K562 (cell line): Measurements from ENCODE around the gene MTARC2. TPM values are rescaled to one million over a fixed set of nuclear protein-coding genes. Genes with fewer than 3 reads are reported as not detected.

Experiments used
- ARID3B ChIP-seq: fragments of 250-450 bp; sonication (Bioruptor Pico); IDR thresholded peaks from 2 replicates; pipeline ENCODE4 v1.4.0; 2020; ENCODE audit warnings: borderline replicate concordance
- BHLHE40 ChIP-seq: IDR thresholded peaks from 2 replicates; pipeline ENCODE4 v1.6.1; 2011; ENCODE audit warnings: low read length, improper control_type of control experiment
- BRF1 ChIP-seq: IDR thresholded peaks from 3 replicates; pipeline ENCODE4 v1.6.1; 2011; ENCODE audit warnings: borderline replicate concordance, mild to moderate bottlenecking; ENCODE audit not compliant: insufficient read length; ENCODE audit errors: extremely low read depth
- CBX1 ChIP-seq: sonication (generic); IDR thresholded peaks from 2 replicates; pipeline ENCODE4 v1.6.1; 2016; ENCODE audit warnings: antibody characterized with exemption, low read depth, mild to moderate bottlenecking
- FOXM1 ChIP-seq, 2 experiments: fragments of 450-650 bp in 1 of 2; sonication (generic) in 1 of 2; formaldehyde crosslinking in 1 of 2; IDR thresholded peaks; 2 replicates each; pipeline versions ENCODE4 v1.6.1 to v1.9.0; 2017 to 2022; ENCODE audit warnings: low read depth in 2 of 2, mild to moderate bottlenecking in 2 of 2, missing genetic modification reagents in 1 of 2, moderate library complexity in 1 of 2
- MBD2 ChIP-seq: sonication (generic); IDR thresholded peaks from 2 replicates; pipeline ENCODE4 v1.6.1; 2016; ENCODE audit warnings: low read depth, borderline replicate concordance
- NCOA6 ChIP-seq: fragments of 450-650 bp; IDR thresholded peaks from 2 replicates; pipeline ENCODE4 v1.6.1; 2017; ENCODE audit warnings: mild to moderate bottlenecking
- NEUROD1 ChIP-seq: fragments of 150-350 bp; IDR thresholded peaks from 2 replicates; pipeline ENCODE4 v1.6.1; 2014; ENCODE audit warnings: borderline replicate concordance, low read length, low read depth; ENCODE audit not compliant: partially characterized antibody
- PHB ChIP-seq: fragments of 250-450 bp; sonication (Bioruptor Pico); IDR thresholded peaks from 2 replicates; pipeline ENCODE4 v1.5.0; 2021
- RBM25 ChIP-seq: fragments of 200-400 bp; formaldehyde crosslinking; IDR thresholded peaks from 2 replicates; pipeline ENCODE4 v1.6.1; 2018; ENCODE audit warnings: low read length, low read depth, moderate library complexity; ENCODE audit not compliant: severe bottlenecking
- RFX1 ChIP-seq: fragments of 450-650 bp; IDR thresholded peaks from 2 replicates; pipeline ENCODE4 v1.6.1; 2016; ENCODE audit warnings: mild to moderate bottlenecking, moderate library complexity
- ZFP30 ChIP-seq: fragments of 250-450 bp; sonication (Bioruptor Pico); IDR thresholded peaks from 2 replicates; pipeline ENCODE4 v1.8.0; 2022; ENCODE audit warnings: moderate library complexity, mild to moderate bottlenecking, inconsistent platforms, borderline replicate concordance
- ZFP36 ChIP-seq: fragments of 150-350 bp; IDR thresholded peaks from 2 replicates; pipeline ENCODE4 v1.6.1; 2018; ENCODE audit warnings: low read length, low read depth; ENCODE audit not compliant: partially characterized antibody
- ZNF140 ChIP-seq: fragments of 250-450 bp; sonication (Bioruptor Pico); IDR thresholded peaks from 2 replicates; pipeline ENCODE4 v1.8.0; 2021; ENCODE audit warnings: moderate library complexity, mild to moderate bottlenecking, inconsistent platforms
- ZNF316 ChIP-seq: fragments of 450-650 bp; IDR thresholded peaks from 2 replicates; pipeline ENCODE4 v1.6.1; 2016
- ZNF639 ChIP-seq, 2 experiments: fragments of 200-800 bp in 1 of 2; sonication (Bioruptor generic) in 1 of 2; sonication (generic) in 1 of 2; formaldehyde crosslinking in 1 of 2; IDR thresholded peaks in 1 of 2; conservative IDR thresholded peaks in 1 of 2; 2 replicates each; pipeline versions ENCODE4 v1.5.0 to v1.6.1; 2016 to 2020; ENCODE audit warnings: missing compliant biosample characterization in 1 of 2, missing genetic modification characterization in 1 of 2, missing genetic modification reagents in 1 of 2
- ZNF778 ChIP-seq: fragments of 450-650 bp; formaldehyde crosslinking; IDR thresholded peaks from 2 replicates; pipeline ENCODE4 v1.4.0; 2020; ENCODE audit warnings: mild to moderate bottlenecking, moderate library complexity
- polyA plus RNA-seq, 8 experiments: library from polyadenylated mRNA; depleted of rRNA in 4 of 8; stranded (reverse) in 5 of 8; unstranded in 3 of 8; fragments of >200 nt; fragmentation: Nextera tagmentation in 2 of 8; fragmentation: Illumina TruSeq in 1 of 8; extraction: Ambion mirVana in 2 of 8; extraction: Trizol in 1 of 8; gene quantifications; 2 replicates each; pipeline versions ENCODE4 v1.2.1 to v1.2.3, GENCODE V29; 2011 to 2014; ENCODE audit warnings: inconsistent platforms in 1 of 8, missing spikeins in 1 of 8
- total RNA-seq, 7 experiments: library from RNA; depleted of rRNA in 6 of 7; stranded (reverse); fragments of >200 nt in 6 of 7; fragmentation: Illumina TruSeq in 2 of 7; extraction: Trizol in 2 of 7; gene quantifications; 2 replicates each; pipeline versions ENCODE4 v1.2.1 to v1.2.3, GENCODE V29; 2011 to 2021; ENCODE audit warnings: low replicate concordance in 1 of 7

MTARC2 gene
- total and polyA plus RNA-seq, 9 of the 15 experiments (the other 6 are each of a cell fraction or from before 2014, with no cell fraction given) = 0.03 to 0.35 TPM; not detected in 7

- TF ChIP-seq BHLHE40 = no peak
- no peak for TF ChIP-seq ZNF316
- TF ChIP-seq MBD2 = no peak
- no peak for TF ChIP-seq ZNF140 (CRISPR knock-in tag)
- TF ChIP-seq ZNF639 (CRISPR knock-in tag; conservative IDR thresholded peaks at IDR 0.05 in 1 of 2, IDR thresholded peaks at IDR 0.05 in 1 of 2) = no peak
- no peak for TF ChIP-seq RFX1
- TF ChIP-seq ZFP36 = no peak
- TF ChIP-seq CBX1 = no peak
- no peak for TF ChIP-seq ZFP30 (CRISPR knock-in tag)
- TF ChIP-seq ZNF778 (CRISPR knock-in tag) = no peak
- no peak for TF ChIP-seq PHB (CRISPR knock-in tag)
- TF ChIP-seq RBM25 = no peak
- no peak for TF ChIP-seq NEUROD1
- TF ChIP-seq NCOA6 = no peak
- TF ChIP-seq FOXM1 (IDR thresholded peaks at IDR 0.05; ENCODE audit: low read depth) = no peak
- TF ChIP-seq FOXM1 (CRISPR knock-in tag; IDR thresholded peaks at IDR 0.05; ENCODE audit: low read depth) = no peak
- no peak for TF ChIP-seq BRF1
- TF ChIP-seq ARID3B (CRISPR knock-in tag) = no peak
- TF ChIP-seq, all 486 proteins: peak for 0
Observed at GRCh38 chr1:220751111-220751510, 3.0 kb downstream of the MTARC2 start (continued).
